C4-2B (cell line): ENCODE data around the gene KLF2.

Source experiments
- ZFX ChIP-seq: fragments of 450-650 bp; IDR thresholded peaks from 2 replicates; pipeline ENCODE4 v1.6.1; 2017
- TF ChIP-seq, protein P1 (sequence below): fragments of 450-650 bp; conservative IDR thresholded peaks from 2 replicates; pipeline ENCODE4 v1.5.1; 2017; ENCODE audit warnings: mild to moderate bottlenecking

DNA sequence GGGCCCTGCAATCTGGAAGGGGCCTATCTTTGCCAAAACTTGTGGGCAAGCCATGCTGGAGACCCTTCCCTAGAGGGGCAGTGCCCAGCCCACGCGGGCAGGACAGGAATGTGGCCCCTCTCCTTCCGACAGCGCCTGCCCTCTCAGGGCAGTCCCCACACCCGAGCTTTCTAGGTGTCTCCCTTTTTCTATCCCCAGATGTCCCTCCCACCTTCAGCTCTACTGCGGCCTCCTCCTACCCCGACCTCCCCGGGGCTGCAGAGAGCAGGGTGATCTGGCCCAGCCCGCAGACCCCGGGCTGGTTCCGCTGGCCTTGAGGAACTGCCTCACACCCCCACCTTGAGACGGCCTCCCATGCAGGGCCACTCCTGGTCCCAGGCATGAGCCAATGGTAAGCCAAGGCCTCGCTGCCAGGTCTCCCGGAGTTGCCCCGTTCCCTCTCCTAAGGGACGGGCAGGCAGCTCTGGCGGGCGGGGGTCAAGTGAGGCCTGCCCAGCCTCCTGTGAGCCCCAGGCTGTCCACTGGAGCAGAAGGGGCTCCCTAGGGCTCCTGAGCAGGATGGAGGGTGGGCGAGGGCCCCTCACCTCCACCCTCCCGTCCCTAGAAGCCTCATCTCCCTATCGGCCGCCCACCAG, 39.7 kb downstream of the KLF2 start:
- TF ChIP-seq, protein P1, sequence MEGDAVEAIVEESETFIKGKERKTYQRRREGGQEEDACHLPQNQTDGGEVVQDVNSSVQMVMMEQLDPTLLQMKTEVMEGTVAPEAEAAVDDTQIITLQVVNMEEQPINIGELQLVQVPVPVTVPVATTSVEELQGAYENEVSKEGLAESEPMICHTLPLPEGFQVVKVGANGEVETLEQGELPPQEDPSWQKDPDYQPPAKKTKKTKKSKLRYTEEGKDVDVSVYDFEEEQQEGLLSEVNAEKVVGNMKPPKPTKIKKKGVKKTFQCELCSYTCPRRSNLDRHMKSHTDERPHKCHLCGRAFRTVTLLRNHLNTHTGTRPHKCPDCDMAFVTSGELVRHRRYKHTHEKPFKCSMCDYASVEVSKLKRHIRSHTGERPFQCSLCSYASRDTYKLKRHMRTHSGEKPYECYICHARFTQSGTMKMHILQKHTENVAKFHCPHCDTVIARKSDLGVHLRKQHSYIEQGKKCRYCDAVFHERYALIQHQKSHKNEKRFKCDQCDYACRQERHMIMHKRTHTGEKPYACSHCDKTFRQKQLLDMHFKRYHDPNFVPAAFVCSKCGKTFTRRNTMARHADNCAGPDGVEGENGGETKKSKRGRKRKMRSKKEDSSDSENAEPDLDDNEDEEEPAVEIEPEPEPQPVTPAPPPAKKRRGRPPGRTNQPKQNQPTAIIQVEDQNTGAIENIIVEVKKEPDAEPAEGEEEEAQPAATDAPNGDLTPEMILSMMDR = no peak
- no peak for TF ChIP-seq ZFX
